ENCODE results near the gene DCAF12L2.
"Not testable (repeated sequence)": the region's sequence is repeated elsewhere in the genome, so short reads cannot be mapped to it uniquely, and the experiment has no call there.

DCAF12L2 gene

GRCh38 chrX:126165721-126166461, at the start of gene DCAF12L2:
Gene DCAF12L2 (minus strand): TSS chrX:126166289. CDS start chrX:126165924, 365 bp downstream.
- no peak for DNase-seq (ENCODE audit: low spot score)

- not testable (repeated sequence) for DNase-seq (ENCODE audit: low spot score)
These were observed 24.8 kb upstream of the DCAF12L2 start for GRCh38 chrX:126190888-126191287.

GRCh38 chrX:126177133-126177840, 11.2 kb upstream of the DCAF12L2 start:
- no peak for DNase-seq (ENCODE audit: low spot score)

GRCh38 chrX:126170720-126171119, 4.6 kb upstream of the DCAF12L2 start:
- no peak for DNase-seq (ENCODE audit: low spot score)

- DNase-seq (ENCODE audit: low spot score): no peak
These were observed 1.5 kb upstream of the DCAF12L2 start for GRCh38 chrX:126167560-126167959.

GRCh38 chrX:126165401-126165720, 728 bp downstream of the DCAF12L2 start:
- DNase-seq (ENCODE audit: low spot score): no peak

GRCh38 chrX:126164689-126165400, 1.2 kb downstream of the DCAF12L2 start:
- no peak for DNase-seq (ENCODE audit: low spot score)

GRCh38 chrX:126164226-126164625, 1.9 kb downstream of the DCAF12L2 start:
- no peak for DNase-seq (ENCODE audit: low spot score)

- DNase-seq (ENCODE audit: low spot score): no peak
These were observed 25.1 kb downstream of the DCAF12L2 start for GRCh38 chrX:126141014-126141413.

- no peak for DNase-seq (ENCODE audit: low spot score)
These were observed 28.2 kb downstream of the DCAF12L2 start for GRCh38 chrX:126137899-126138298.

- DNase-seq (ENCODE audit: low spot score): no peak
These were observed 41.4 kb downstream of the DCAF12L2 start for GRCh38 chrX:126124721-126125120.
